ENCODE results near the gene GABRG3.

The GABRG3 gene

GRCh38 chr15:26970712-26971210, at the start of gene GABRG3:
GABRG3 (plus strand) TSS chr15:26971181.
- DNase-seq (ENCODE audit: insufficient read length, low spot score) = no peak
- FAIRE-seq = no peak

DNA sequence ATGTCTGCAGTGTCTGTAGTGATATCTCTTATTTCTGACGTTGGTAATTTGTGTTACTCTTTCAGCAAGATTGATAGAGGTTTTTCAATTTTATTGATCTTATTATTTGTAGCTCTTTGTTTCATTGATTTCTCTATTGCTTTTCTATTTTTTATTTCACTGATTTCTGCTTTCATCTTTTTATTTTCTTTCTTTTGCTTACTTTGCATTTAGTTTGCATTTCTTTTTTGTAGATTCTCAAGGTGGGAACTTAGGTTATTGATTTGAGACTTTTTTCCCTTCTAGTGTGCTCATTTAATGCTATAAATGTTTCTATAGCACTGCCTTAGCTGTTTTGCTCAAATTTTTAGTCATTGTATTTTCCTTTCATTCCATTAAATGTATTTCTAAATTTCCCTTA, 49.5 kb upstream of the GABRG3 start:
- no peak for DNase-seq (ENCODE audit: insufficient read length, low spot score)
- no peak for FAIRE-seq

GRCh38 chr15:26926081-26926480, 44.9 kb upstream of the GABRG3 start:
- no peak for DNase-seq (ENCODE audit: insufficient read length, low spot score)
- FAIRE-seq = no peak

DNA sequence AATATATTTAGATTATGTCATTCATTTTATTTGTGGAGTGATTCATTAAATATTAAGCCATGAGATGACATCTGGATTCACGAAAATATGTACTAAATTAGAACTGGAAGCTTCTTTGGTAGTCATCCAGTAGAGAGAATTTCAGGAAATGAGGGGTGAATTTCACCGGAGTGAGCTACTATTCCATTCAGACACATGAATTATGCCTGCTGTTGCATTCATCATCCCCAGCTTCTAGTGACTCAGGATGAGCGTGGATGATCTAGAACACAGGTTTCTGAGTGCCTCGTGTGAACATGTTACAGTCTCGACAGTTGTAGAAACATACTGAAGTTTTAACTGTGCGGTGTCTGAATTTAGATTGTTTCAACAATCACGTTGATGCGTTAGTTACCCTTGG, 42.9 kb upstream of the GABRG3 start:
- no peak for DNase-seq (ENCODE audit: insufficient read length, low spot score)
- FAIRE-seq = no peak

DNA sequence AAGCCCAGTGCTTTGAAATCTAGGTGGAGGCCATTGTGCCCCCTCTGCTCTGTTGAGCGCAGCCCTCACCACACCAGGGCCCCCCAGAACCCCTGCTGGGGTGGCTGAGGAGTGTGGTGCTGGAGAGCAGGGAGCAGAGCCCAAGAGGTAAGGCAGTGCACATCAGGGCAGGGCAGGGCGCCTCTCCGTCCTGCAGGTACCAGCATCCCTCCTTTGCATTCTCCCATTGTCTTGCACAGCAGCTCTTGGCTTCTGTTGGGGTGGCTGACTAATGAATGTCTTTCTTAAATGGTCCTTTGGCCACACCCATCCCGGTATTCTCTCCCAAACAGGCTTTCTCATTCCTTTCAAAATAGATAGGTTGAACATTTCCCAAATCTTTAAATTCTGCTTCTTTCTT, 41.4 kb upstream of the GABRG3 start:
- DNase-seq (ENCODE audit: insufficient read length, low spot score) (no peak), FAIRE-seq (no peak)

GRCh38 chr15:26934848-26935247, 36.1 kb upstream of the GABRG3 start:
- FAIRE-seq (no peak), DNase-seq (ENCODE audit: insufficient read length, low spot score) (no peak)

GRCh38 chr15:26935322-26935721, 35.7 kb upstream of the GABRG3 start:
- no peak for FAIRE-seq
- DNase-seq (ENCODE audit: insufficient read length, low spot score) = no peak

- no peak for DNase-seq (ENCODE audit: insufficient read length, low spot score)
- FAIRE-seq = no peak
Observed at GRCh38 chr15:26936502-26936901, 34.5 kb upstream of the GABRG3 start.

DNA sequence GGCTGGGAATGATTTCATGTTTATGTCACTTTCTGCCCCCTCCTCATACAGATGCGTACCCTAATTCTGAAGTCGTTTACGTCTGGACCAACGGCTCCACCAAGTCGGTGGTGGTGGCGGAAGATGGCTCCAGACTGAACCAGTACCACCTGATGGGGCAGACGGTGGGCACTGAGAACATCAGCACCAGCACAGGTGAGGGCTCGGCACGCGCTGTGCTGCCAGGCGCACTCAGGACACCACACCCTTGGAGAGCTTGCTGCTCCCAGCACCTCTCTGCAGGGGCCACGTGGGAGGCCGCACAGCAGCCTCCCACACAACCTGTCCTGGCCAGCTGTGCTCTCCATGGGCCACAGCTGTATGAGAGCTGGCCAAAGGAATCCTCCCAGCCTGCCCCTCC, 33.8 kb upstream of the GABRG3 start:
- FAIRE-seq = no peak
- no peak for DNase-seq (ENCODE audit: insufficient read length, low spot score)

GRCh38 chr15:26939398-26939797, 31.6 kb upstream of the GABRG3 start:
- FAIRE-seq = no peak
- no peak for DNase-seq (ENCODE audit: insufficient read length, low spot score)

DNA sequence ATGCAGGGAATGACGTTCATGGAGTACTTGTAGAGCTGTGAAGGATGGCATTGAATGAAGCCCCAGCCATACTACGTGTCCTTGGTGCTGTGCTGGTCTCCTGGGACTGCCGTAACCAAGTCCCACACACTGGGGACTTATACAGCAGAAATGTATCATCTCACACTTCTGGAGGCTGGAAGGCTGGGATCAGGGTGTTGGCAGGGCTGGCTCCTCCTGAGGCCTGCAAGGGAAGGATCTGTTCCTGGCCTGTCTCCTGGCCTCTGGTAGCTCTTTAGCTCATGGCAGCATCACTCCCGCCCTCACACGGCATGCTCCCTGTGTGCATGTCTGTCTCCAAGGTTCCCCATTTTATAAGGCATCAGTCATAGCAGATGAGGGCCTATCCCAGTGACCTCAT, 29.5 kb upstream of the GABRG3 start:
- DNase-seq (ENCODE audit: insufficient read length, low spot score) (no peak), FAIRE-seq (no peak)

GRCh38 chr15:26943866-26944265, 27.1 kb upstream of the GABRG3 start:
- FAIRE-seq (no peak), DNase-seq (ENCODE audit: insufficient read length, low spot score) (no peak)

- FAIRE-seq (no peak), DNase-seq (ENCODE audit: insufficient read length, low spot score) (no peak)
Observed at GRCh38 chr15:26945046-26945445, 25.9 kb upstream of the GABRG3 start.

DNA sequence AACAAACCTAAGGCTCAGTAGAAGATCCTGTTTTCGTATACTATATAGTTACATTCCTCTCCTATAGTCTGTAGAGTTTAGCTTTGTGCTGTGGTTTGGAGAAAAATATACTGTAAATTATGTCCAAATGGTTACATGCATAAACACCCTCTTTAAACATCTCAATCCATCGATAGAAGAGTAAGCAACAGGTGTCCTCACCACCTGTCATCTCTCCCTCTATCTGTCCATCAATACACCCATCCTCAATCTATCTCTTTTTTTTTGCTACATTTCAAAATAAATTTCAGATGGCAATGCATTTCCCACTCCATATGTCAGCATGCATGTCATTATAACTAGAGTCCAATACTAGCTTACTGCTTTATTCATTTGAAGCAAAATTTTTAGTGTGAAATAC, 21.0 kb upstream of the GABRG3 start:
- FAIRE-seq (no peak), DNase-seq (ENCODE audit: insufficient read length, low spot score) (no peak)

DNA sequence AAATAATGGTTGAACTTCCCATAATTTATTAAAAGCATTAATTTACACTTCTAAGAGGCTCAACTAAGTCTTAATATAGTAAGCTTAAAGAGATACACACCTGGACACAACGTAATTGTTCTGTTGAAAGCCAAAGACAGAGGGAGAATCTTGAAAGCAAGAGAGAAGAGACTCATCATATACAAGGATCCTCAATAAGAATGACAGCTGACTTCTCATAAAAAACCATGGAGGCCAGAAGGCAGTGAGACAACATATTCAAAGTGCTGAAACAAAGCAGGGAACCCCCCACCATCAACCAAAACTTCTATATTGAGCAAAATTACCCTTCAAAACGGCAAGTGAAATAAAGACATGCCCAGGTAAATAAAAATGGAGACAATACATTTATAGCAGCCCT, 16.6 kb upstream of the GABRG3 start:
- DNase-seq (ENCODE audit: insufficient read length, low spot score) = no peak

GRCh38 chr15:26967719-26968269, 3.2 kb upstream of the GABRG3 start:
- DNase-seq (ENCODE audit: insufficient read length, low spot score) (no peak), FAIRE-seq (no peak)

More for the DNA sequence above, 16.6 kb upstream of the GABRG3 start:
- FAIRE-seq = no peak

DNA sequence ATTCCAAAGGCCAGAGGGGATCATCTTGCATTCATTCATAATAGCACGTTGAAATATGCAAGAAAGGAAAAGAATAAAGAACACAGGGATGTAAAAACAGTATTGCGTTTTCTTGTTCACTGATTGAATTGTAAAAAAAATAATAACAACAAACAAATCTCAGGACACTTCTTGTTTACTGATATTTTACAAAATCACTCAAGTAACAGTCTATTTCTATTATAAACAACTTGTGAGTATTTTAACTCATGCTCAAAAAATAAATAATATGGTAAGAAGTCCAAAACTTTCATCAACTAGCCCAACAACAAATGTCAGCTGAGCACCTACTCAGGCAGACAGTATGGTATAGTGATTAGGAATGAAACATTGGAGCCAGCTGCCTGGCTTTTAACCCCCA, 2.2 kb upstream of the GABRG3 start:
- FAIRE-seq (no peak), DNase-seq (ENCODE audit: insufficient read length, low spot score) (no peak)

GRCh38 chr15:26971271-26972018, 464 bp downstream of the GABRG3 start:
- FAIRE-seq = no peak
- DNase-seq (ENCODE audit: insufficient read length, low spot score) = no peak

DNA sequence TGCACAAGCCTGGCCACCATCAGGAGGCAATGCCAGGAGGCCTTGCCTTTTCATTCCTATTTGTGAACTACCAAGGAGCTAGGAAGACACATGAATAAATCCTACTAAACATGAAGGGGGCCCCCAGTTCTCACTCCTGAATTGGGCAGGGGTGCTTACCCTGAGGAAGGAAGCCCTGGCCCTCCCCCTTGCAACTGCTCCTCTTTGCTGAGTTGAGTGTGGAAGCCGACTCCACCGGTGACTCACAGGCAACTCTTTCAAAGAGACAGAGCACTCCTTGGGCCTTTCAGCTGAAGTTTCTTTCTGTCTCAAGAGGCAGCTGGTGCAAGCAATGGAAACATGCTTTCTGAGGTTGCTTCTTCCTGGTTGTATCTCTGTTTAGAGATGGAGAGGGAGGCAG, 1.7 kb downstream of the GABRG3 start:
- no peak for FAIRE-seq
- DNase-seq (ENCODE audit: insufficient read length, low spot score) = no peak

GRCh38 chr15:26974120-26974780, 3.3 kb downstream of the GABRG3 start:
- no peak for FAIRE-seq
- DNase-seq (ENCODE audit: insufficient read length, low spot score) = no peak

DNA sequence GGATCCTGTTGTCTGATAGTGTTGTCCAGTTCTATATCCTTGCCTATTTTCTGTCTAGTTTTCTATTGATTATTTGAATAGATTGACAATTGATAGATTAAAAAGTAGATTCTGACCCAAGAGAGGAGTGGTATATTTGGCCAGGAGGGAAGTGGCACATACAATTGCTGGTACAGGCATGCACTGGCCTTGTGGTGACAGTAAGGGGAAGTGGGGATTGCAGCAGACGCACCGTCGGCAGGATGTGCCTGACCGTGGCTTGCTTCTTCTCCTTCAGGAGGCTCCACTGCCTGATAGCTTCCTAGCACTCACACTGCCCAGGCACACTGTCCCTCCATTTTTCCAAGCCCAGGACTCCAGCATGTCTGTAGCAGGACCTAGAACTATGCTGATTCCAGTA, 10.5 kb downstream of the GABRG3 start:
- FAIRE-seq (no peak), DNase-seq (ENCODE audit: insufficient read length, low spot score) (no peak)

DNA sequence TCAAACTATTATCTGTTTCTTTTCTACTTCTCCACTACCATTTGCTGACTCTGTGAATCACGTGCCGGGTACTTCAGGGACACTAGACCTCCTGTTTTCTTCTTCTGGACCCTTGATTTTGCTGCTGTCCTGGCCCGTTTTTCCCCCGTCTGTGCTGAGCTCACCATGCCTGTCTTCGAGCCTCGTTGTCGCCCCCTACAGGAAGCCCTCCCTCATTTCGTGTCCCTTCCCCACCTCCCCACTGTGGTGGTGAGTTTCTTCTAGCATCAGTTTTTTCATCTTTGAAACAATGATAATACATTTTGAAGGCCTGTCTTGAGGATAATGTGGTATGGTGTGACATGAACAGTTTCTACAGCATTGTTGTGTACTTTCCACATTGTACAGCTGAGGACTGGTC, 12.8 kb downstream of the GABRG3 start:
- no peak for DNase-seq (ENCODE audit: insufficient read length, low spot score)
- FAIRE-seq = no peak
